H9 (cell line): ENCODE data around the gene PHF11. TPM values are rescaled to one million over a fixed set of nuclear protein-coding genes. Genes with fewer than 3 reads are reported as not detected.

Experiments used
- DNase-seq: peaks from one replicate; pipeline ENCODE4 v3.0.0-alpha.2; 2017
- H2AFZ ChIP-seq: one replicate; pipeline ENCODE4 v1.6.1; 2013; ENCODE audit warnings: mild to moderate bottlenecking, low read length, control low read depth, moderate library complexity
- H2AK5ac ChIP-seq: 2 replicates; pipeline ENCODE4 v1.6.1; 2013; ENCODE audit warnings: low read length, control low read depth, mixed read lengths; ENCODE audit not compliant: insufficient read length
- H2BK120ac ChIP-seq: one replicate; pipeline ENCODE4 v1.6.1; 2013; ENCODE audit warnings: low read depth, mild to moderate bottlenecking, low read length, control low read depth, inconsistent platforms; ENCODE audit not compliant: poor library complexity, severe bottlenecking
- H2BK12ac ChIP-seq: 2 replicates; pipeline ENCODE4 v1.6.1; 2013; ENCODE audit warnings: low read length, control low read depth, mixed read lengths, low read depth; ENCODE audit not compliant: insufficient read length
- H2BK15ac ChIP-seq: 2 replicates; pipeline ENCODE4 v1.6.1; 2013; ENCODE audit warnings: low read depth, low read length, control low read depth
- H2BK20ac ChIP-seq: one replicate; pipeline ENCODE4 v1.6.1; 2013; ENCODE audit warnings: low read depth, mild to moderate bottlenecking, low read length, control low read depth, inconsistent platforms; ENCODE audit not compliant: poor library complexity, severe bottlenecking
- H2BK5ac ChIP-seq: 2 replicates; pipeline ENCODE4 v1.6.1; 2013; ENCODE audit warnings: low read length, control low read depth, mixed read lengths; ENCODE audit not compliant: insufficient read length
- H3K14ac ChIP-seq: 2 replicates; pipeline ENCODE4 v1.6.1; 2013; ENCODE audit warnings: low read length, control low read depth; ENCODE audit not compliant: insufficient read depth
- H3K18ac ChIP-seq: 2 replicates; pipeline ENCODE4 v1.6.1; 2013; ENCODE audit warnings: low read depth, mild to moderate bottlenecking, mixed read lengths, low read length, control low read depth; ENCODE audit not compliant: insufficient read length
- H3K23ac ChIP-seq: 2 replicates; pipeline ENCODE4 v1.6.1; 2013; ENCODE audit warnings: low read length, control low read depth, mixed read lengths, low read depth; ENCODE audit not compliant: insufficient read length
- H3K23me2 ChIP-seq: 2 replicates; pipeline ENCODE4 v1.6.1; 2013; ENCODE audit warnings: low read depth, mild to moderate bottlenecking, mixed read lengths, low read length, control low read depth; ENCODE audit not compliant: insufficient read length, poor library complexity, severe bottlenecking
- H3K27ac ChIP-seq: 2 replicates; pipeline ENCODE4 v1.5.1; 2013; ENCODE audit warnings: low read length, control low read depth, mixed read lengths, low read depth; ENCODE audit not compliant: insufficient read length
- H3K27me3 ChIP-seq: 2 replicates; pipeline ENCODE4 v1.6.1; 2013; ENCODE audit warnings: low read length, control low read depth, inconsistent platforms; ENCODE audit not compliant: insufficient read depth
- H3K4ac ChIP-seq: 2 replicates; pipeline ENCODE4 v1.6.1; 2013; ENCODE audit warnings: low read depth, mild to moderate bottlenecking, control low read depth, inconsistent platforms, low read length, moderate library complexity
- H3K4me1 ChIP-seq: 2 replicates; pipeline ENCODE4 v1.6.1; 2013; ENCODE audit warnings: low read length, control low read depth, inconsistent platforms; ENCODE audit not compliant: insufficient read depth
- H3K4me2 ChIP-seq: 2 replicates; pipeline ENCODE4 v1.6.1; 2013; ENCODE audit warnings: low read length, control low read depth, mixed read lengths; ENCODE audit not compliant: insufficient read length, insufficient read depth
- H3K56ac ChIP-seq: 2 replicates; pipeline ENCODE4 v1.6.1; 2013; ENCODE audit warnings: low read depth, mild to moderate bottlenecking, mixed read lengths, low read length, control low read depth; ENCODE audit not compliant: insufficient read length
- H3K79me1 ChIP-seq: 2 replicates; pipeline ENCODE4 v1.6.1; 2013; ENCODE audit warnings: low read depth, mild to moderate bottlenecking, moderate library complexity, low read length, control low read depth, inconsistent platforms; ENCODE audit not compliant: insufficient read depth, poor library complexity, severe bottlenecking
- H3K79me2 ChIP-seq: 2 replicates; pipeline ENCODE4 v1.6.1; 2013; ENCODE audit warnings: low read length, control low read depth, inconsistent platforms; ENCODE audit not compliant: insufficient read depth
- H3K9ac ChIP-seq: 2 replicates; pipeline ENCODE4 v1.6.1; 2013; ENCODE audit warnings: low read length, control low read depth, mixed read lengths; ENCODE audit not compliant: insufficient read length; ENCODE audit errors: extremely low read depth
- H3K9me3 ChIP-seq: one replicate; pipeline ENCODE4 v1.6.1; 2013; ENCODE audit warnings: low read depth, low read length, inconsistent platforms; ENCODE audit not compliant: control insufficient read depth
- H3T11ph ChIP-seq: one replicate; pipeline ENCODE4 v1.6.1; 2013; ENCODE audit warnings: mild to moderate bottlenecking, low read length, control low read depth, inconsistent platforms
- H4K20me1 ChIP-seq: one replicate; pipeline ENCODE4 v1.6.1; 2013; ENCODE audit not compliant: control insufficient read depth, insufficient read length, insufficient read depth
- H4K5ac ChIP-seq: 2 replicates; pipeline ENCODE4 v1.6.1; 2013; ENCODE audit warnings: low read depth, mild to moderate bottlenecking, mixed read lengths, low read length, control low read depth; ENCODE audit not compliant: insufficient read length
- H4K8ac ChIP-seq: replicated peaks from 2 replicates; pipeline ENCODE4 v1.6.1; 2013; ENCODE audit warnings: low read length, control low read depth, mixed read lengths, low read depth; ENCODE audit not compliant: insufficient read length
- H4K91ac ChIP-seq: 2 replicates; pipeline ENCODE4 v1.6.1; 2013; ENCODE audit warnings: low read depth, mild to moderate bottlenecking, moderate library complexity, mixed read lengths, low read length, control low read depth; ENCODE audit not compliant: insufficient read length
- H3K27ac Mint-ChIP-seq, 3 experiments: 2 replicates in 2 of 3; 3 replicates in 1 of 3; pipeline ENCODE4 v1.8.0; 2020 to 2021; ENCODE audit warnings: mixed read lengths in 3 of 3, mild to moderate bottlenecking in 1 of 3, moderate library complexity in 1 of 3
- H3K27me3 Mint-ChIP-seq: 2 replicates; pipeline ENCODE4 v1.8.0; 2021; ENCODE audit warnings: low read depth, mild to moderate bottlenecking, moderate library complexity, mixed read lengths
- H3K36me3 Mint-ChIP-seq, 3 experiments: 2 replicates in 2 of 3; 3 replicates in 1 of 3; pipeline ENCODE4 v1.8.0; 2020 to 2021; ENCODE audit warnings: low read depth in 3 of 3, mixed read lengths in 3 of 3; ENCODE audit not compliant: insufficient read depth in 1 of 3
- H3K4me1 Mint-ChIP-seq, 2 experiments: 2 replicates each; pipeline ENCODE4 v1.8.0; 2020; ENCODE audit warnings: mixed read lengths in 2 of 2
- H3K4me3 Mint-ChIP-seq, 2 experiments: 2 replicates in 1 of 2; 3 replicates in 1 of 2; pipeline ENCODE4 v1.8.0; 2020 to 2021; ENCODE audit warnings: mild to moderate bottlenecking in 2 of 2, mixed read lengths in 2 of 2, moderate library complexity in 1 of 2
- H3K9me3 Mint-ChIP-seq, 2 experiments: 2 replicates in 1 of 2; 3 replicates in 1 of 2; pipeline ENCODE4 v1.8.0; 2020; ENCODE audit warnings: mild to moderate bottlenecking in 2 of 2, mixed read lengths in 2 of 2, moderate library complexity in 1 of 2
- WGBS: extraction: QIAGEN DNeasy Blood & Tissue Kit; methylation state at CpG from one replicate; pipeline ENCODE4 v1.1.7; 2013; ENCODE audit warnings: missing lambda C conversion rate, low lambda C conversion rate, mixed read lengths; ENCODE audit not compliant: insufficient read length; ENCODE audit errors: extremely low coverage; 5-methylcytosine and 5-hydroxymethylcytosine counted together
- total RNA-seq: library from RNA; stranded (reverse); gene quantifications from 2 replicates; pipeline ENCODE4 v1.2.1, GENCODE V29; 2021
- TF ChIP-seq, protein P1 (sequence below): fragments of 200-600 bp; sonication (generic); conservative IDR thresholded peaks from 3 replicates; pipeline ENCODE4 v1.8.0; 2021; ENCODE audit warnings: antibody characterized with exemption, mild to moderate bottlenecking

The PHF11 gene
- total RNA-seq, 1 experiment from 2014 or later = 13.5 TPM

DNA sequence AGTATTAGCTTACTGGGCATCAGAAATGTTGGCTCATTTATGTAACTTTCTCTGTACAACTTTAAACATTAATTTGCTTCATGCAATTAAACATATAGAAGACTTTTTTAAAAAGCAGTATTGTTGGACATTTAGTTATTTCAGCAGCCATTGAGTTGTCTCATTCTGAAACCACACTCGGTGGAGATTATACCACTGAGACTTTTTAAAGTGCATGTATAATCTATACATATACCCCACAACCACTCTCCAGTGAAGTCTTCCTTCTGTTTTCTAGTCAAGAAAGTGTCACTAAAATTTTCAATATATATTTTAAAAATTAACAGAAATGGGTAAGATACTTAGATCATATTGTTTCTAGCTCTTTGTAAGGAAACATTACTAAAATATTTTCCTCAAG lies 36.2 kb upstream of the PHF11 start:
- no peak overlapping the region for H2BK120ac ChIP-seq
- H4K8ac ChIP-seq = no peak overlapping the region
- H3K9me3 Mint-ChIP-seq = peaks cover 29 to 30% of the 10 kb centered on the region in 2 experiments
- H3K79me1 ChIP-seq = no peaks in the 10 kb centered on the region
- no peak overlapping the region for H3K27ac ChIP-seq
- H4K20me1 ChIP-seq = no peaks in the 10 kb centered on the region
- H3K27ac Mint-ChIP-seq = no peak overlapping the region
- TF ChIP-seq, protein P1, sequence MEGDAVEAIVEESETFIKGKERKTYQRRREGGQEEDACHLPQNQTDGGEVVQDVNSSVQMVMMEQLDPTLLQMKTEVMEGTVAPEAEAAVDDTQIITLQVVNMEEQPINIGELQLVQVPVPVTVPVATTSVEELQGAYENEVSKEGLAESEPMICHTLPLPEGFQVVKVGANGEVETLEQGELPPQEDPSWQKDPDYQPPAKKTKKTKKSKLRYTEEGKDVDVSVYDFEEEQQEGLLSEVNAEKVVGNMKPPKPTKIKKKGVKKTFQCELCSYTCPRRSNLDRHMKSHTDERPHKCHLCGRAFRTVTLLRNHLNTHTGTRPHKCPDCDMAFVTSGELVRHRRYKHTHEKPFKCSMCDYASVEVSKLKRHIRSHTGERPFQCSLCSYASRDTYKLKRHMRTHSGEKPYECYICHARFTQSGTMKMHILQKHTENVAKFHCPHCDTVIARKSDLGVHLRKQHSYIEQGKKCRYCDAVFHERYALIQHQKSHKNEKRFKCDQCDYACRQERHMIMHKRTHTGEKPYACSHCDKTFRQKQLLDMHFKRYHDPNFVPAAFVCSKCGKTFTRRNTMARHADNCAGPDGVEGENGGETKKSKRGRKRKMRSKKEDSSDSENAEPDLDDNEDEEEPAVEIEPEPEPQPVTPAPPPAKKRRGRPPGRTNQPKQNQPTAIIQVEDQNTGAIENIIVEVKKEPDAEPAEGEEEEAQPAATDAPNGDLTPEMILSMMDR = no peak
- H3K36me3 Mint-ChIP-seq = peaks cover 34 to 42% (median 41%) of the 10 kb centered on the region in 3 experiments
- no peaks in the 10 kb centered on the region for H3K4me1 Mint-ChIP-seq
- no peak overlapping the region for H2AFZ ChIP-seq
- H3K4me1 ChIP-seq = no peaks in the 10 kb centered on the region
- H3K23ac ChIP-seq = no peak overlapping the region
- no peaks in the 10 kb centered on the region for H3K27me3 ChIP-seq
- no peak overlapping the region for H3K9ac ChIP-seq
- no peak overlapping the region for H2BK20ac ChIP-seq
- H2AK5ac ChIP-seq = no peak overlapping the region
- H3K27me3 Mint-ChIP-seq = no peaks in the 10 kb centered on the region
- no peak overlapping the region for H2BK5ac ChIP-seq
- H2BK12ac ChIP-seq = no peak overlapping the region
- no peak overlapping the region for H4K91ac ChIP-seq
- H3K14ac ChIP-seq = no peak overlapping the region
- no peak overlapping the region for H4K5ac ChIP-seq
- H3K4ac ChIP-seq = no peak overlapping the region
- WGBS = no CpG with 5 or more reads among the region's 1 CpG
- H3K4me2 ChIP-seq = no peak overlapping the region
- no peaks in the 10 kb centered on the region for H3K79me2 ChIP-seq
- no peak overlapping the region for H3T11ph ChIP-seq
- H3K9me3 ChIP-seq = peaks cover 19% of the 10 kb centered on the region
- DNase-seq = no peak
- no peak overlapping the region for H2BK15ac ChIP-seq
- H3K4me3 Mint-ChIP-seq = no peak overlapping the region
- H3K18ac ChIP-seq = no peak overlapping the region
- no peak overlapping the region for H3K56ac ChIP-seq
- H3K23me2 ChIP-seq = no peaks in the 10 kb centered on the region
